ENCODE measurements around the gene RYK.
"Not testable (repeated sequence)": the region's sequence is repeated elsewhere in the genome, so short reads cannot be mapped to it uniquely, and the experiment has no call there.

The RYK gene

DNA sequence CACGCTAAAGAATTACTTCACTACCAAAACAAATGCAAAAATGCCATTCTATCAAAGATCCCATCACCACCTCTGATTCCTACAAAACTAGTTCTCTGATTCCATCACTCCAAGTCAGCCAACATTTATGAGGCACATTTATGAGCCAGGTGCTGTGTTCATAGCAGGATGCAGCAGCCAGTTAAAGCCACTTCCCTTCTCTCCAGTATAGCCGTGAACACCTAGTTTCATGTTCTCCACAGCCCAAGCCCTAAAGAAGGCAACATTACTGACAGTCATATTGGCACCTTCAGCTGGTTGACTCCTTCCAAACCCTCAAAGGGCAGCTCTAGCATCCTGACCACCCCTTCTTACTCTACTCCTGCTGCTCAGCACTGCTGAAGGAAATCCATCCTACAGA lies 36.4 kb downstream of the RYK start:
- no peak for DNase-seq

DNA sequence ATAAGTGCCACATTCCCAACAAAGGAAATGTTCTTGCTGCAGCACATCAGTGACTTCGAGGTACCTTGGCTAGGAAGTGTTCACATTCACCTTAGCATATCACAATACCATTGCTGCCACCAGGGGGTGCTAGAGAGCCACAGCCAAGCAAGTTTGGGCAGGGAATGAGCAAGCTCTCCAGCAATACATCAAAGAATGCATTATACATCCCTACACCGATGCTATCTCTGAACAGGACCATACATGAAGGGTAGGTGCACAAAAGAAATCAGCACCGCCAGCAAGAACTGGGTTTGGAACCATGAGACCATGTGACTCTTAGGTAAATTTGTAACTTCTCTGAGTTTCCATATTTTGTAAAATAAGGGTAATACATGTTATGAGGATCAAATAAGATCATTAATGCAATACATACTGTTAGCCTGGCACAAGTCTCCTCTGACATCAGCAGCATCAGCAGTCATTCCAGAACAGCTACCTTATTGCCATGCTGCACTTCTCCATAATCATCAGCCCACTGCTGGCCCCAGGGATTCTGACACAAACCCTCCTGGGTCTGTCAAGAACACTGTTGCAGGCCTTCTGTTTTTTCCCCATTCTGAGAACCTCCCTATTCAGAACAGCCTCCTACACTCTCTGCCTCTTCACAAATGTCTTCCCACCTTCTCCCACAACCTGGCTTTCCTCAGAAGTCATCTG lies 37.5 kb downstream of the RYK start:
- DNase-seq, result peak; percentile 73 to 87

DNA sequence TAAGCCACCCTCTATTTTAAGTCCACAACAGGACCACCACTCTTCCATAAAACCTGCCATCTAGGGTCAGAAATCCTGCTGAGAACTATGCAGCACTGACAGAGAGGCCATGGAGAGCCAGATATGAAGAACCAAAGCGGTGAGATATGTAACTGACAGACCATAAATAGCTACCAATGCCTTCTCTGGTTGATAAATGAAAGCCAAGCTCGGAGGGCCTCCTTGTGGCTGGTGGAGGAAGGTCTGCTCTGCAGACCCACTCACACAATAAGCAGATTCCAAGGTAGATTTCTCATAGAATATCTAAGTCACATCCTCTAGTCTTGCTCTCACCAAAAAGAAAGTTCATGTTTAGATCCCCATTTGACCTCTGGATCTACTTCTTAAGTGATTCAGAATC lies 38.9 kb downstream of the RYK start:
- peak; percentile 8 to 52 for DNase-seq

DNA sequence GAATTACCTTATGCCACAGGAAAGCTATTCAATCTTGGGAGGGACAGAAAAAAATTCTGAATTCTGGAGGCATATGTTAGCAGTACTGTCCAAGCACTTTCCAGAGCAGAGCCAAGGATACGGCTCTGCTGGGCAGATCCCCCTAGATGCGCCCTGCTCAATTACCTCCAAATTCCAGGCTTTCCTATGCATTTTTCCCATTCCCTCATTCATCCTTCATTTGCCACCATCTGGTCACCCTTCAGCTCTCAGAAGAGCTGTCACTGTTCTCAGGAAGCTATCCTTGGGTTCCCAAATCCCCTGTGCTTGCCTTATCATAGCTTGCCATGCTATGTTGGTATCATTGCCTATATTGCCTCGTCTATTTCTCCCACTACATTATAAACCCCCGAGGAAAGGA lies 45.2 kb downstream of the RYK start:
- no peak for DNase-seq

DNA sequence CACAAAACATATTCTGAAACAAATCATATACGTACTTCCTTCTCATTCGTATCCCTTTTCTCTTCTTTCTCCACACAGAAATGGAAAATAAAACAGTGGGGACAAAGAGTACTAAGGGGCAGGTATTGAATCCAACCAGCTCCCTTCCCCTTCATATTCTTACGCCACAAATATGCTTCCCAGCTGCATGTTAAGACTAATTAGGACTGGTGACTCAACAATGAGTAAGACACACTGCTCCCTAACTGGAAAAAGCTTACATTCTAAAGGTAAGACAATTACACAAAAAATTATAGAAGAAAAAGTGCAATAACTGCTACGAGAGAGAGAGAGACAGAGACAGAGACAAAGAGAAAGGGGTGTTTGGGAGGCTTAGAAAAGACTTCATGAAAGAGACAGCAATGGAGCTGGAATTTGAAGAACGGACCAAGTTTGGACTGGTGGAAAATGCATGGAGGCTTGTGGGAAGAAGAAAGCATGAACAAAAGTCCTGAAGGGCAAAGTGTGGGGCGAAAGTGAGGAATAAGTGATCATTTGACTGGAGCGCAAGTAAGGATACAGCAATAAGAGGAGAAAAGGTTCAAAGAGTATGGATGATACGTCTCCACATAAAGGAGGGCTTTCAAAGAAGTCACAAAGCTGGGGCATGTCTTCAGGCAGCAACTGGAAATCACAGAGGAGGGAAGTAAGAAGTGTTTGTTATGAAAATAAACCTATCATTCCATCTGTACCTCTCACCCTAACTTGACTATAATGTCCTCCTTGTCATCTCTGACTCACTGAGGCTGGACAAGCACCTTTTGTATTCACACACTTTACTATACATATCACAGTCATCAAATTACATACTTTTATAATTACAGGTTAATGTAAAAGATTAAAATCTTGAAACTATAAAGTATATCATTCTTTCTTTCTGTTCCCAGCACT lies 49.2 kb downstream of the RYK start:
- DNase-seq, result no peak

DNA sequence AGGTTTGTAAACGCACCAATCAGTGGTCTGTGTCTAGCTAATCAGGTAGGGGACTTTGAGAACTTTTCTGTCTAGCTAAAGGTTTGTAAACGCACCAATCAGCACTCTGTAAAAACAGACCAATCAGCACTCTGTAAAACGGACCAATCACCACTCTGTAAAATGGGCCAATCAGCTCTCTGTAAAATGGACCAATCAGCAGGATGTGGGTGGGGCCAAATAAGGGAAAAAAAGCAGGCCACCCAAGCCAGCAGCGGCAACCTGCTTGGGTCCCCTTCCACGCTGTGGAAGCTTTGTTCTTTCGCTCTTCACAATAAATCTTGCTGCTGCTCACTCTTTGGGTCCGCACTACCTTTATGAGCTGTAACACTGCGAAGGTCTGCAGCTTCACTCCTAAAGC lies 50.8 kb downstream of the RYK start:
- not testable (repeated sequence) for DNase-seq

DNA sequence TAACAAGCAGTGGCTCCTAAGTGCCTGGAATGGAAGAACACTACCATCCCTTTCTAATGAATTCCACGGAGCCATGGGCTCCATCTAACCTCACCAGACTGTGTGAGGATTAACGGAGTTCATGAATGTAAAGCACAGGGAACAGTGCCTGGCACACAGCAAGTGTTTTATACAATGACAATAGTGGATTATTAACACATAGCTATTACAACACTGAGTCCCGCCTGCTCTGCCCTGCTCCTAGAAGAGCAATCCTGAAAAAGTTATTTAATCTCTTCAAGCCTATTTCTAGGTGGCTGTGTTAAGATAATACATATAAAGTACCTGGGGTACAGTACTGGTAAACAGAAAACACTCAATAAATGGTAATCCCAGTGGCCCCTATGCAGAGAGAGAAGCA lies 51.4 kb downstream of the RYK start:
- no peak for DNase-seq

DNA sequence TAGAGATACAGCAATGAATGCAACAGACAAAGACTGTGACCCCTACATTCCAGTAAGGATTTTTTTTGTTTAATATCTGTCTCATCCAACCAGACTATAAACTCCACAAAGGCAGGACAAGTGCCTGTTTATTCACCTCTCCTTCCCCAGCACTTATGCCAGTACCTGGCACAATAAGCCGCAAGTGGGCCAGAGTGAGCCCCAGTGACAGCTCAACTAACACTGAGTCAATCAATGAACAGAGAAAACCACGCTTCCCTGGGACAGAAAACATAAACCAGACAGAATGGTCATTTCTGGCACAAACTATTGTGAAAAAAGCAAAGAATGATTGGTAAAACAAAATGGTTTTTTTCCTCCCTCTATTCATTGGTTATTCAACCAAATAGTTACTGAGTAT lies 52.2 kb downstream of the RYK start:
- no peak for DNase-seq

DNA sequence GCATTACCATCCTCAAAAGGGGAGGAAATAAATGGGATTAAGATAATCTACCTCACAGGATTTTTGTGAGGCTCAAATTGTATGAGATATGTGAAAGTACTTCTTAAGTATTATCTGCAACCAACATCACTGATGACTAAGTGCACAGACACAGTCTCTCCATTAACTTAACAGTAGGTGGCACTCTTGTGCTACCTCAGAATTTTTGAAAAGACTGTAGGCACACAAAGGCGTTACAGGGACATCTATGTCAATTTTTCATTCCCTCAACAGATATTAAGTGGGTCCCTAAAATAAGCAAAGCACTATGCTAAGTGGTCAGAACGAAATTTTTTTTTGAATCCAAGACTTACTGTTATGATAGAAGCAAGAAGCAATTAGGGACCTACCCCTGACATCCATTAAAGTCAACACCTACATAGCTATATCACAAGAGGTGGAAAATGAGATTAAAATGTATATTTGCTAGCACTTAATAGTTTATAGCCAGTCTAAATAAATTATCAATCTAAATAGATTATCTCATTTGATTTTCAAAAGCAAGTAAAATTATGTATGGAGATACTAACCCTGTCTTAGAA lies 52.9 kb downstream of the RYK start:
- peak; percentile 10 to 56 for DNase-seq

DNA sequence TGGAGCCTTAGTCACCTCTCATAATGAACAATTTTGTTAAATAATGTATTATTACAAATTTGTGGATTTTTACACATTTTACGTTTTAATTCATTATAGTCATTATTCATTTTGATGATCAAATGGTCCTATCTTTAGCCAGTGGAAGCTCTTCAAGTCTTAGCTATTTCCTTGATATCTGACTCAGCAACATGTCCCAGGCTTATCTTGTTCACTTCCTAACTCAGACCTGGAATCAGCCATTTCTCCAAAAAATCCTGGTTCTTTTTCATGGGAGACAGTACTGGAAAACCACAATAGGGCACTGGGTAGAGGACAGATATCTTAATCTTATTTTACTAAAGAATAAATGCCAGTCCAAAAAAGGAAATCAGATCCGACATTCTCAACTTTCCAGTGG lies 56.4 kb downstream of the RYK start:
- DNase-seq, result no peak

DNA sequence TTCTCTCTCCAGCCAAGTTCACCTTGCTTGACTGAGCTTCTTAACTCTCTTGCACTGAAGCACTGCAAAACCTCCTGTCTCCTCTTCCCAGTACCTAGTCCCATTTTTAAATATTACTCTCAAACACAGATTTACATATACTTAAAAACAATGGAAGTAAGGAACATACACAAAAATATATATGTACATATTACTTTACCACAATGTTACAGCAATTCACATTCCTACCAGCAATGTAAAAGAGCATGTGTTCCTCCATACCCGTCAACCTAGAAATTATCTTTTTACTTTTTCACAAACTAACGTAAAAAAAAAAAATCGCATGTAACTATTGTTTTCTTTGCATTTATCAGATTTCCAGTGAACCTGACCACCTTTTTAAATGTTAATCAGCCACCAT lies 60.4 kb downstream of the RYK start:
- DNase-seq, result no peak

DNA sequence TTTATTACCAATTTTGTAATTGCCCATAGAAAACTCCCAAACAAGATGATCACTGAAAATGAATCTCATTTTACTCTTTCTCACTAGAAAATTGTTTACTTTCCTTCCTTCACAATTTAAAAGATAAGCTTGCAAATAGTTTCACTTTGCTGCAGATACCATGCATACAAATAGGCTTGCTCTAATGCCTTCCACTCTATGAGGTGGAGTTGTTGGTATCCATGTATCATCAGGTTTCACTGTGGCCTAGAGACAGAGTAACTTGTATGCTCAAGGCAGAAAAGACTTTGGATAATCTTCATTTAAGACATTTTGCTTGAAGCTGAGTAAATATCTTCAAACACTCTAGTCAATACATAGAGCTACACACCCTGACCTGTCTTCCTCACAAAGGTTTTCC lies 60.8 kb downstream of the RYK start:
- no peak for DNase-seq

DNA sequence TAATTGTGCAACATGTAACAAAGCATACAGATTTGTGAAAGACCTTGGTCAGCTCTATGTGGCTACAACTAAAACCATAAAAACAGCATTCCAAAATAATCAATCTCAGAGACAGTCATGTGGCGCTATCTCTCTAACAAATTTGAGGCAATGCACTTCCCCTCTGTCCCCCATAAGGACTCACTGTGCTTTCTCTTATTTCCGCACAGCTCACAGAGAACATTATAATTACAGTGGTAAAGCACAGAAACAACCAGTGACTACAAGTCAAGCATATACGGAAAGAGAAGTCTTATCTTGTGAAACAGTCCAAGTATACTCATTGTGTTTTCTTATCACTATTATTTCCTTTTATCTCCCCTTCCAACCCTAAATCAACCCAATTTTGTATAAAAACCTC lies 64.3 kb downstream of the RYK start:
- DNase-seq, result no peak

DNA sequence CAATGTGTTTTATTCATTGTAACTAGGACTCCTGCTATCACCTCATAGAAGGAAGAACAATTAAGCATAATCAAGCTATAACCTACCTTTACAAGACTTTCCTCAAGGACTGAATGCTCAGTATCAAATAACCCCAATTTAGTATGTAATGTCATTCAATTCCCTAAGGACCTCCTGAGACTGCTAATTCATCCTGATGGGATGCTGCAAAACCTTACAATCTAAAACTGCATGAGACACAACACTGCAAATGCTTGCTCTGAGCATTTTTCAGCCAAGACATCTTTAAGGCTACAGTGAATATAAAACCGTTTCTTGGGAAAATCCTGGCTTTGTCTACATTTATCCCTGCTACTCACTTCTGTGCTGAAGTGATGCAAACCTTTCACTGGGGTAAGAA lies 69.9 kb downstream of the RYK start:
- DNase-seq, result no peak

DNA sequence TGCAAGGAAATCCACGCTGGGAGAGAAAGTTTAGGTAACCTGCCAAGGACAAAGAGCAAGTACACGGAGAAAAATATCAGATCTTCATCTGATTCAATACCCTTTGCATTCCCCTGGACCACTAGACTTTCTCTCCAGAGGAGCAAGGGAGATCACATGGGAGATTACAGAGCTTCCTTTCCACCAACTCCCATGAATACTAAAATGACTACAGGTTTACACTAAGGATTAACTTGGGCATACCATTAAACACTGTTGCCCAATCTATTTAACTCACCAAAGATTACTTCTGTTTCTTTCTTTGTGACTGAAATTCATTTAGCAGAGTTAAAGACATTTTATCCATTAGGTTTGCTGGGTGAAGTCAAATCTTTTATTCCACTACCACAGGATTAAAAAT lies 71.2 kb downstream of the RYK start:
- no peak for DNase-seq

DNA sequence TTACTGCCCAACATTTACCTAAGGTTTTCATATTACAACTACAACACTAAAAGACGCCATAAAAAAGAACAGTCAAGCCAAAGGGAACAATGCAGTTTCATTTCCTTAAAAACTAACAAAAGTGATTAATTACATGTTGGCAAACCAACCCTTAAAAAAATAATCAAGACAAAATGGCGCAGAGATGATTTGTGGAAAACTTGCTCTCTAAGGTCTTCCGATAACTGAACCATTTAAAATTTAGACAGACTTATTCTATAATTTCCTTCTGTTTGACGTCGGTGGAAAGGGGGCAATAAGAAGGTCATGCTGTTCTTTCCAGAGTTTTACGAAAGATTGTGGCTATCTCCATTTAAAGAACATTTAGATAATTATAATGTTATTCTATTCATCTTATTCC lies 87.6 kb downstream of the RYK start:
- no peak for DNase-seq

DNA sequence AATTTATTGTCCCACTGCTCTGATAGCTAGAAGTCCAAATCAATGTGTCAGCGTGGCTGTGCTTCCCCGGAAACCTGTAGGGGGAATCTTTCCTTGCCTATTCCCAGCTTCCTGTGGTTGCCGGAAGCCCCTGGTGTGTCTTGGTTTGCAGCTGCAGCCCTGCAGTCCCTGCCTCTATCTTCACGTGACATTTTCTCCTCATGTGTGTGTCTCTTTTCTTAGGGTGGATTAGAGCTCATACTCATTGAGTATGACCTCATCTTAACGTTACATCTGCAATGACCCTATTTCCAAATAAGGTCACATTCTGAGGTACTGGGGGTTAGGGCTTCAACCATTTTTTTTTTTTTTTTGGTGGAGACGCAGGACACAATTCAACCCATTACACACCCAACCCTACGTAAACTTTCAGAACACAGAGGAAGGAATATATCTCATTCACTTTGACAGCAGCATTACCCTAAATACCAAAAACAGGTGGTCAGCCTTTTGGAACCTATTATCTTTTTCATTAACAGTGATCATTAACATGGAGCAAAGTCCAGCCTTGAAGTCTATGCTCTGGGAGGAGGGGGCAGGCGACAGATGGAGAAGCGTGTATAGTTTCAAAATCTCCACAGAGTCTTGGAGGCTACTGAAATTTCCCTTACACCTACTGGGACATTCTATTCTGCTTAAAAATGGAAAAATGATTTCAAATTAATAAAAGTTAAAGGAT lies 88.6 kb downstream of the RYK start:
- no peak for DNase-seq

DNA sequence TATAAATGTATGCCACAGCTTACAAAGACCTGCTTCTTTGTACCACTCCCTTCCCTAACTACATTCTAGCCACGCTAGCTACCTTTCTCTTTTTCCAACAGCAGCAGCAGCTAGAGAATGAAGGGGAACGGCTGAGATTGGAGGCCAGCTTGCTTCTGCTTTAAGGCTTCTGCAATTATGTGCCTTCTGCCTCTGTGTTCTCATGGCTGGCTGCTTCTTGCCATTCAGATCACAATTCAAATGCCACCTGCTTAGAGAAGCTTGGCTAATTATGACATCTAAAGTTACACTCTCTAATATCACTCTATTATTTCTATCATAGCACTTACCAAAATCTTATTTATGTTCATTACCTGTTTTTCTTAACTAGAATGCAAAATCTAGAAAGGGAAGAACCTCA lies 95.2 kb downstream of the RYK start:
- no peak for DNase-seq

DNA sequence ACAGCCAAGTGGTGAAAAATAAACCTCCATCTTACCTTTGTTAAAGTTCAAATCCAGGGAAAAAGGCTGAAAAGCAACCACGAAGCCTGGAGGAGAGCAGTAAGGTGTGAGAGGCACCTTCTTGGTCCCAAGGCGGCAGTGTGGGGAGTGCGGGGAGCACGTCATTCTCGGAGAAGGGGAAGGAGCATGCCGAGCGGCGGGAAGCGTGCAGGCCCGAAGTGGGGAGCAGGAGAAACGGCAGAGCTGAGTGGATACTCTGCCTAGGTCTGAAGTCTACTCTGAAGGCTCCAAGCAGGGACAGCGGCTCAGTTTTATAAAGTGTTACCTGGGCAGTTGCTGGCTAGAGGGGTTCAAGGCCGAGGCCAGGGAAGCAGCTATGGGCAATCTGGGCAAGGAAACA lies 96.9 kb downstream of the RYK start:
- DNase-seq, result no peak

DNA sequence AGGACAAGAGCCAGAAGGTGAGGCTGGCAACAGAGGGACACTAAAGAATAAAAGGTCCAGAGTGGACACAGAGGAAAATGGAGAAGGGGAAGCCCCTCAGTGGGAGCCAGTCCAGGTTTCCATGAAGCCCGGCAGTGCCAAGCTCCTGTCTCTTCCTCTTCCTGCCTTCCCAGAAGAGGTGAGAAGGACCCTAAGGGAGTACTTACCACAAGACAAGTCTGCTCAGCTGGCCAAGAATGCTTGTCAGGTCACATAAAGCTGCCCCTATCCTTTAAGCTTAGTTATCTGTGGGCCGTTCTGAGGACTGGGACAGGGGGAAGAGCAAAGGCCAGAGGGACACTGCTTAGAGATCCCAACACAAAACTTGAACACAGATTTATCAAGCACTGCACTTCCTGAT lies 100.2 kb downstream of the RYK start:
- no peak for DNase-seq

DNA sequence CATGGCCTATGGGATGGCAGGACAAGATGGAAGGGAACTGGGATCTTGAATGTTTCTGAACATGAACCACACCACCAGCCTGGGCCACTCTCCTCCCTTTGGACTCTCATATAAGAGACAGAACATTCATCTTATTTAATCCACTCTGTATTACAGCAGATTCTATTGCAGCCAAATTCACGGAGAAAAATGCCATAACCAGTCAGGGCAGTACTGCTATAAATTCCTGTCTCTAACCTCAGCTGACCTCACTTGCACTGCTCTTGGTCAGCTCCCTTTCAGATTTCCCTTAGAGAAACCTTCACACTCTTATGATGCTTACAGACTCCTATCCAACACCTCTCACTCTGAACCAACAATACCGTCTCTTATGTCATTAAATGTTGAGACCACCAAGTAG lies 101.4 kb downstream of the RYK start:
- no peak for DNase-seq

DNA sequence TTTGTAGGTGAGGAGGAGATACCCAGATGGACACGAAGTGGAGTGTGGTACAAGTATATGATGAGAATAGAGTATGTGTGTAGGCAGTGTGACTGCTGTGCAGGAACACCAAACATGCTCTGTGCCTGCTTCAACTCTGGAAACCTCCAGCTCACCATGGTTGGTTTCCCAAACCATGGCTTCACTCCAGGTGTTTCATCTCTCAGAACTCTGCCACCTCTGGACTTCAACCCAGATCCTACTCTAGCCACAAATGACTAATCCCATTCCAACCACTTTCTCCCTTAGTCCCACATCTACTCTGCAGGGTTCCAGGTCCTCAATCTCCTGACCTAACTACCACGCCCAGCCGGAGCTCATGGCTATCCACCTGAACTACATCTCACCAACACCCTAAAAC lies 102.1 kb downstream of the RYK start:
- no peak for DNase-seq

DNA sequence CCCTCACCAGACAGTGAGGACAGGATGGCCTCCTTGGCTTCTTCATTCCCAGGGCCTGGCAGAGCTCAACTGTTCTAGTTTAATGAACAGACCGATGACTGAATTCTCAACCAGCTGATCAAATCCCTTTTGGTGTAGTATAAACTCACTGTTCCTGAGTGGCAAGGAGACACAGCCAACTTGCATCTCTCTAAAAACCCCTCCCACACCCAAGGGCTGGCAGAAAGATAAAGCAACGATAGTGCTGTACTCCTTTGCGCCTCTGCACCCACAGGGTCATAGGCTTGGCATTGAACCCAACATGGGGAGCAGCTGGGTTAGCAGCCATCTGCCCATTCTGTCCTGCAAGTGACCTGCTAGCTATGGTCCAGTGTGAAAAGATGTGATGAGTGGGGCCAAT lies 103.2 kb downstream of the RYK start:
- no peak for DNase-seq

DNA sequence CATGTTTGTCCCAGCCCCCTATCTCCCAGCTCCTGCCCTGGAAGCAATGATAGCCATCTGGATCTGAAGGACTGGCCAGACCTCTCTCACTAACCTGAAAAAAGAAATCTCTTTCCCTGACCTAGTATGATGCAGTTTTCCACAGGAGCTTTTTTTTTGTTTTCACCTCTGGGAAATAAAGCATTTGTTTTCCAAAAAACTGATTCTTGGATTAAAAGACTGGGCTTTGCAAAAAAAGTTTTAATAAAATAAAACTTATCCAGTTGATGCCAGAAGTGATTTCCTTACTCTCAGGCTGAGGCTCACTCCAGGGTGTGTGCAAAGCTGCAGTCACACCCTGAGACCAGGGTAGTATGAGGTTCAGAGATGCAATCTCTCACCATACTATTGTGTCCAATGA lies 104.0 kb downstream of the RYK start:
- no peak for DNase-seq

Data from NCI-H526 (cell line).